H9 (cell line): ENCODE results near the gene GALNT10. TPM values are rescaled to one million over a fixed set of nuclear protein-coding genes. Genes with fewer than 3 reads are reported as not detected.

Experiments
- DNase-seq: peaks from one replicate; pipeline ENCODE4 v3.0.0-alpha.2; 2017
- H2AFZ ChIP-seq: one replicate; pipeline ENCODE4 v1.6.1; 2013; ENCODE audit warnings: mild to moderate bottlenecking, low read length, control low read depth, moderate library complexity
- H2AK5ac ChIP-seq: 2 replicates; pipeline ENCODE4 v1.6.1; 2013; ENCODE audit warnings: low read length, control low read depth, mixed read lengths; ENCODE audit not compliant: insufficient read length
- H2BK120ac ChIP-seq: one replicate; pipeline ENCODE4 v1.6.1; 2013; ENCODE audit warnings: low read depth, mild to moderate bottlenecking, low read length, control low read depth, inconsistent platforms; ENCODE audit not compliant: poor library complexity, severe bottlenecking
- H2BK12ac ChIP-seq: 2 replicates; pipeline ENCODE4 v1.6.1; 2013; ENCODE audit warnings: low read length, control low read depth, mixed read lengths, low read depth; ENCODE audit not compliant: insufficient read length
- H2BK15ac ChIP-seq: 2 replicates; pipeline ENCODE4 v1.6.1; 2013; ENCODE audit warnings: low read depth, low read length, control low read depth
- H2BK20ac ChIP-seq: one replicate; pipeline ENCODE4 v1.6.1; 2013; ENCODE audit warnings: low read depth, mild to moderate bottlenecking, low read length, control low read depth, inconsistent platforms; ENCODE audit not compliant: poor library complexity, severe bottlenecking
- H2BK5ac ChIP-seq: 2 replicates; pipeline ENCODE4 v1.6.1; 2013; ENCODE audit warnings: low read length, control low read depth, mixed read lengths; ENCODE audit not compliant: insufficient read length
- H3K14ac ChIP-seq: 2 replicates; pipeline ENCODE4 v1.6.1; 2013; ENCODE audit warnings: low read length, control low read depth; ENCODE audit not compliant: insufficient read depth
- H3K18ac ChIP-seq: 2 replicates; pipeline ENCODE4 v1.6.1; 2013; ENCODE audit warnings: low read depth, mild to moderate bottlenecking, mixed read lengths, low read length, control low read depth; ENCODE audit not compliant: insufficient read length
- H3K23ac ChIP-seq: 2 replicates; pipeline ENCODE4 v1.6.1; 2013; ENCODE audit warnings: low read length, control low read depth, mixed read lengths, low read depth; ENCODE audit not compliant: insufficient read length
- H3K23me2 ChIP-seq: 2 replicates; pipeline ENCODE4 v1.6.1; 2013; ENCODE audit warnings: low read depth, mild to moderate bottlenecking, mixed read lengths, low read length, control low read depth; ENCODE audit not compliant: insufficient read length, poor library complexity, severe bottlenecking
- H3K27ac ChIP-seq: 2 replicates; pipeline ENCODE4 v1.5.1; 2013; ENCODE audit warnings: low read length, control low read depth, mixed read lengths, low read depth; ENCODE audit not compliant: insufficient read length
- H3K27me3 ChIP-seq: 2 replicates; pipeline ENCODE4 v1.6.1; 2013; ENCODE audit warnings: low read length, control low read depth, inconsistent platforms; ENCODE audit not compliant: insufficient read depth
- H3K4ac ChIP-seq: 2 replicates; pipeline ENCODE4 v1.6.1; 2013; ENCODE audit warnings: low read depth, mild to moderate bottlenecking, control low read depth, inconsistent platforms, low read length, moderate library complexity
- H3K4me1 ChIP-seq: 2 replicates; pipeline ENCODE4 v1.6.1; 2013; ENCODE audit warnings: low read length, control low read depth, inconsistent platforms; ENCODE audit not compliant: insufficient read depth
- H3K4me2 ChIP-seq: 2 replicates; pipeline ENCODE4 v1.6.1; 2013; ENCODE audit warnings: low read length, control low read depth, mixed read lengths; ENCODE audit not compliant: insufficient read length, insufficient read depth
- H3K56ac ChIP-seq: 2 replicates; pipeline ENCODE4 v1.6.1; 2013; ENCODE audit warnings: low read depth, mild to moderate bottlenecking, mixed read lengths, low read length, control low read depth; ENCODE audit not compliant: insufficient read length
- H3K79me1 ChIP-seq: 2 replicates; pipeline ENCODE4 v1.6.1; 2013; ENCODE audit warnings: low read depth, mild to moderate bottlenecking, moderate library complexity, low read length, control low read depth, inconsistent platforms; ENCODE audit not compliant: insufficient read depth, poor library complexity, severe bottlenecking
- H3K79me2 ChIP-seq: 2 replicates; pipeline ENCODE4 v1.6.1; 2013; ENCODE audit warnings: low read length, control low read depth, inconsistent platforms; ENCODE audit not compliant: insufficient read depth
- H3K9ac ChIP-seq: 2 replicates; pipeline ENCODE4 v1.6.1; 2013; ENCODE audit warnings: low read length, control low read depth, mixed read lengths; ENCODE audit not compliant: insufficient read length; ENCODE audit errors: extremely low read depth
- H3K9me3 ChIP-seq: one replicate; pipeline ENCODE4 v1.6.1; 2013; ENCODE audit warnings: low read depth, low read length, inconsistent platforms; ENCODE audit not compliant: control insufficient read depth
- H3T11ph ChIP-seq: one replicate; pipeline ENCODE4 v1.6.1; 2013; ENCODE audit warnings: mild to moderate bottlenecking, low read length, control low read depth, inconsistent platforms
- H4K20me1 ChIP-seq: one replicate; pipeline ENCODE4 v1.6.1; 2013; ENCODE audit not compliant: control insufficient read depth, insufficient read length, insufficient read depth
- H4K5ac ChIP-seq: 2 replicates; pipeline ENCODE4 v1.6.1; 2013; ENCODE audit warnings: low read depth, mild to moderate bottlenecking, mixed read lengths, low read length, control low read depth; ENCODE audit not compliant: insufficient read length
- H4K8ac ChIP-seq: replicated peaks from 2 replicates; pipeline ENCODE4 v1.6.1; 2013; ENCODE audit warnings: low read length, control low read depth, mixed read lengths, low read depth; ENCODE audit not compliant: insufficient read length
- H4K91ac ChIP-seq: 2 replicates; pipeline ENCODE4 v1.6.1; 2013; ENCODE audit warnings: low read depth, mild to moderate bottlenecking, moderate library complexity, mixed read lengths, low read length, control low read depth; ENCODE audit not compliant: insufficient read length
- H3K27ac Mint-ChIP-seq, 3 experiments: 2 replicates in 2 of 3; 3 replicates in 1 of 3; pipeline ENCODE4 v1.8.0; 2020 to 2021; ENCODE audit warnings: mixed read lengths in 3 of 3, mild to moderate bottlenecking in 1 of 3, moderate library complexity in 1 of 3
- H3K27me3 Mint-ChIP-seq: 2 replicates; pipeline ENCODE4 v1.8.0; 2021; ENCODE audit warnings: low read depth, mild to moderate bottlenecking, moderate library complexity, mixed read lengths
- H3K36me3 Mint-ChIP-seq, 3 experiments: 2 replicates in 2 of 3; 3 replicates in 1 of 3; pipeline ENCODE4 v1.8.0; 2020 to 2021; ENCODE audit warnings: low read depth in 3 of 3, mixed read lengths in 3 of 3; ENCODE audit not compliant: insufficient read depth in 1 of 3
- H3K4me1 Mint-ChIP-seq, 2 experiments: 2 replicates each; pipeline ENCODE4 v1.8.0; 2020; ENCODE audit warnings: mixed read lengths in 2 of 2
- H3K4me3 Mint-ChIP-seq, 2 experiments: 2 replicates in 1 of 2; 3 replicates in 1 of 2; pipeline ENCODE4 v1.8.0; 2020 to 2021; ENCODE audit warnings: mild to moderate bottlenecking in 2 of 2, mixed read lengths in 2 of 2, moderate library complexity in 1 of 2
- H3K9me3 Mint-ChIP-seq, 2 experiments: 2 replicates in 1 of 2; 3 replicates in 1 of 2; pipeline ENCODE4 v1.8.0; 2020; ENCODE audit warnings: mild to moderate bottlenecking in 2 of 2, mixed read lengths in 2 of 2, moderate library complexity in 1 of 2
- total RNA-seq: library from RNA; stranded (reverse); gene quantifications from 2 replicates; pipeline ENCODE4 v1.2.1, GENCODE V29; 2021
- TF ChIP-seq, protein P1 (sequence below): fragments of 200-600 bp; sonication (generic); conservative IDR thresholded peaks from 3 replicates; pipeline ENCODE4 v1.8.0; 2021; ENCODE audit warnings: antibody characterized with exemption, mild to moderate bottlenecking

Gene GALNT10
- total RNA-seq, 1 experiment from 2014 or later: 15.4 TPM

DNA sequence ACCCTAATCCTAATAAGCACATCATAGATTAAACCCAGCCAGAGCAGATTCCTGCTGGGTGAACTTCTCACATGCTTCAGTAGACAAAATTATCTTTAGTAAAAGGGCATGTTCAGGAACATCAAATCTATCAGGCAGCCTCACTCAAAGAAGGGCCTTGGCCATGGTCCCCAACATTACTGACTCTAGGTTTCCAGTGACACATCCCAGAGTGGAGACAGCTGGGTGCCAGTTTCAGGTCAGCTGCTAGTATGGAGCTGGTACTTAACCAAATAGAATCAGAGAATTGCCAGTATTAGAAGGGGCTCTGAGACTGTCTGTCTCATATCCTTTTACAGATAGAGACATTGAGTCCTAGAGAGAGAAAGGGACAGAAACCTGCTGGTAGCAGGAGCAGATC lies 44.1 kb upstream of the GALNT10 start:
- no peak overlapping the region for H3K27ac ChIP-seq
- no peak overlapping the region for H3K56ac ChIP-seq
- H4K20me1 ChIP-seq: no peaks in the 10 kb centered on the region
- no peak overlapping the region for H3K4me2 ChIP-seq
- no peak overlapping the region for H2AFZ ChIP-seq
- no peaks in the 10 kb centered on the region for H3K79me2 ChIP-seq
- no peaks in the 10 kb centered on the region for H3K27me3 ChIP-seq
- H2BK12ac ChIP-seq: no peak overlapping the region
- H2BK120ac ChIP-seq: no peak overlapping the region
- Mint-ChIP-seq H3K4me3 (no peak overlapping the region), H3K27ac (no peak overlapping the region), H3K9me3 (no peaks in the 10 kb centered on the region), H3K4me1 (peaks cover 23 to 30% of the 10 kb centered on the region in 2 experiments), H3K36me3 (no peaks in the 10 kb centered on the region; a peak in 1 of 7 replicates), H3K27me3 (peaks cover 2% of the 10 kb centered on the region; the same call in 1 of the 2 replicates)
- H3K9me3 ChIP-seq: no peaks in the 10 kb centered on the region
- H3K14ac ChIP-seq: no peak overlapping the region
- no peak overlapping the region for H3K23ac ChIP-seq
- H2BK5ac ChIP-seq: no peak overlapping the region
- no peak overlapping the region for H2BK15ac ChIP-seq
- no peak overlapping the region for H3K4ac ChIP-seq
- H3K9ac ChIP-seq: no peak overlapping the region
- 0 out of 2 replicates have a peak, but pooled peaks cover 2% of the 10 kb centered on the region for H3K4me1 ChIP-seq
- H2BK20ac ChIP-seq: no peak overlapping the region
- H4K8ac ChIP-seq: no peak overlapping the region
- no peak overlapping the region for H2AK5ac ChIP-seq
- H4K91ac ChIP-seq: no peak overlapping the region
- H3T11ph ChIP-seq: no peak overlapping the region
- no peak overlapping the region for H4K5ac ChIP-seq
- H3K23me2 ChIP-seq: no peaks in the 10 kb centered on the region
- H3K18ac ChIP-seq: no peak overlapping the region
- TF ChIP-seq, protein P1, sequence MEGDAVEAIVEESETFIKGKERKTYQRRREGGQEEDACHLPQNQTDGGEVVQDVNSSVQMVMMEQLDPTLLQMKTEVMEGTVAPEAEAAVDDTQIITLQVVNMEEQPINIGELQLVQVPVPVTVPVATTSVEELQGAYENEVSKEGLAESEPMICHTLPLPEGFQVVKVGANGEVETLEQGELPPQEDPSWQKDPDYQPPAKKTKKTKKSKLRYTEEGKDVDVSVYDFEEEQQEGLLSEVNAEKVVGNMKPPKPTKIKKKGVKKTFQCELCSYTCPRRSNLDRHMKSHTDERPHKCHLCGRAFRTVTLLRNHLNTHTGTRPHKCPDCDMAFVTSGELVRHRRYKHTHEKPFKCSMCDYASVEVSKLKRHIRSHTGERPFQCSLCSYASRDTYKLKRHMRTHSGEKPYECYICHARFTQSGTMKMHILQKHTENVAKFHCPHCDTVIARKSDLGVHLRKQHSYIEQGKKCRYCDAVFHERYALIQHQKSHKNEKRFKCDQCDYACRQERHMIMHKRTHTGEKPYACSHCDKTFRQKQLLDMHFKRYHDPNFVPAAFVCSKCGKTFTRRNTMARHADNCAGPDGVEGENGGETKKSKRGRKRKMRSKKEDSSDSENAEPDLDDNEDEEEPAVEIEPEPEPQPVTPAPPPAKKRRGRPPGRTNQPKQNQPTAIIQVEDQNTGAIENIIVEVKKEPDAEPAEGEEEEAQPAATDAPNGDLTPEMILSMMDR: no peak
- DNase-seq: no peak
- H3K79me1 ChIP-seq: no peaks in the 10 kb centered on the region
